ENCODE data around the gene FABP1. TPM values are rescaled to one million over a fixed set of nuclear protein-coding genes. Genes with fewer than 3 reads are reported as not detected.

The FABP1 gene
- total RNA-seq, 4 donors from 2014 or later = not detected

DNA sequence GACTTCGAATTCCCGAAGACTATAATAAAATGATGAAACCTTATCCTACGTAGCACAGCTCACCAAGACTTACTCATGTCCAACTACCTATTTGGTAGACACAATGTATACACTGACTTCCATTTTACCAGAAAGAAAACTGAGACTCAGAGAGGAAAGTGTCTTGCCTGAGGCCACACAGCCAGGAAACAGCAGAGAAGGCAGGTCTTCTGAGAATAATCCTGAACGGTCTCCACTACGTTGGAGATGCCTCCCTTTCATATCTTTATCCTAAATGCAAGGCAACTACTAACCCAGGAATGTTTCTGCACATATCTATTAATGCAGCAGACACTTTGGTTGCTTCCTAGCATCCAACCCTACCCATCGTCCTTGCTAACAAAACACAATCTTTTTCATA lies 11.9 kb upstream of the FABP1 start:
- WGBS, 2 donors = 77 to 78% methylated on average over 6 of the region's 6 CpGs
- Histone ChIP-seq H3K4me1 (no peaks in the 10 kb centered on the region), H3K9me3 (peaks cover 0 to 8% (median 0%) of the 10 kb centered on the region in 3 donors), H3K36me3 (no peaks in the 10 kb centered on the region), H3K27ac (no peak overlapping the region), H3K4me3 (no peak overlapping the region), H3K27me3 (peaks cover 0 to 18% (median 0%) of the 10 kb centered on the region in 4 donors)
- intact Hi-C loops (cut with DNase I) = no loop called here
- no peak for TF ChIP-seq POLR2A (IDR thresholded peaks at IDR 0.05)
- TF ChIP-seq, protein P1, sequence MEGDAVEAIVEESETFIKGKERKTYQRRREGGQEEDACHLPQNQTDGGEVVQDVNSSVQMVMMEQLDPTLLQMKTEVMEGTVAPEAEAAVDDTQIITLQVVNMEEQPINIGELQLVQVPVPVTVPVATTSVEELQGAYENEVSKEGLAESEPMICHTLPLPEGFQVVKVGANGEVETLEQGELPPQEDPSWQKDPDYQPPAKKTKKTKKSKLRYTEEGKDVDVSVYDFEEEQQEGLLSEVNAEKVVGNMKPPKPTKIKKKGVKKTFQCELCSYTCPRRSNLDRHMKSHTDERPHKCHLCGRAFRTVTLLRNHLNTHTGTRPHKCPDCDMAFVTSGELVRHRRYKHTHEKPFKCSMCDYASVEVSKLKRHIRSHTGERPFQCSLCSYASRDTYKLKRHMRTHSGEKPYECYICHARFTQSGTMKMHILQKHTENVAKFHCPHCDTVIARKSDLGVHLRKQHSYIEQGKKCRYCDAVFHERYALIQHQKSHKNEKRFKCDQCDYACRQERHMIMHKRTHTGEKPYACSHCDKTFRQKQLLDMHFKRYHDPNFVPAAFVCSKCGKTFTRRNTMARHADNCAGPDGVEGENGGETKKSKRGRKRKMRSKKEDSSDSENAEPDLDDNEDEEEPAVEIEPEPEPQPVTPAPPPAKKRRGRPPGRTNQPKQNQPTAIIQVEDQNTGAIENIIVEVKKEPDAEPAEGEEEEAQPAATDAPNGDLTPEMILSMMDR (IDR thresholded peaks at IDR 0.05) = no peak
- no peak for DNase-seq

DNA sequence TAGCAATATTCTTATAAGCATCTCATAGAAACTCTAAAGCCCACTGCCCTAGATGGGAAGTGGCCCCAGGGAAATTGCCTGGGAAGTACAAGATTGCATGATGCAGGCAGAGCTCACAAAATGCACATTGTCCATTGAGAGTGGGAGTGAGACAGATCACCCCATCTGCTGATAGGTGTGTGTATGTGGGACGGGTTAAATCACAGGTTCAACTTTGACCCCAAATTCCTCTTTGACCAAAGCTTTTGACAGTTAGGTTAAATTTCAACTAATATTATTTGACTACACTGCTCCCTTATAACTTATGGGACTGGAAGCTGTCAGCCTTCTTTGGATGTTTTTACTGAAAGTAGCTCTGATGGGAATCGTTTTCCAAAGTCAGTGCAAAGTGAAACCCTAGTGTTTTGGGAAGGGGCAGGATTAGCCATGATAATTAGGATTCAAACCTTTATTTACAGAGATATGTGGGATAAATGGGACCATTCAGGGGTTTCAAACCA lies 11.4 kb upstream of the FABP1 start:
- Histone ChIP-seq H3K27me3 (peaks cover 0 to 18% (median 0%) of the 10 kb centered on the region in 4 donors), H3K9me3 (peaks cover 0 to 8% (median 0%) of the 10 kb centered on the region in 3 donors), H3K4me3 (no peak overlapping the region), H3K27ac (no peak overlapping the region), H3K4me1 (no peaks in the 10 kb centered on the region), H3K36me3 (no peaks in the 10 kb centered on the region)
- intact Hi-C loops (cut with DNase I) = no loop called here
- TF ChIP-seq, protein P1 (IDR thresholded peaks at IDR 0.05) = no peak
- TF ChIP-seq POLR2A (IDR thresholded peaks at IDR 0.05) = no peak
- DNase-seq = no peak
- 37 to 65% methylated on average over 2 of the region's 2 CpGs for WGBS, 2 donors

DNA sequence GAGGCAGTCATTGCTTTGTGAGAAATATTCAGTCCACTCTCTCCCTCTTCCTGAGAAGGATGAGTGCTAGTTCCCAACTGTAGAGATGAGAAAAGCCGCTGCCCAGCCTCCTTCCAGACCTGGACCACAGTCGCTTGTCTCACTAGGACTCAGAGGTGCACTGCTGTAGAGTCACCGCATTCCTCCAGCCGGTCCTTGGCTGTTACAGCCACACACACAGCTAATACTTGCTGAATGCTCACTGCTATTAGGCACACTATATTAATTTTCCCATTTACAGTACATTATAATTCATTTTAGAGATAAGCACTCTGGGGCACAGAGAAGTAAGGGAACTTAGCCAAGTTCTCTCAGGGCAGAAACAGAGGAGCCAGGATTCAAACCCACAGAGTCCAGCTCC lies 10.0 kb upstream of the FABP1 start:
- Histone ChIP-seq H3K27ac (no peak overlapping the region), H3K4me3 (no peak overlapping the region), H3K36me3 (no peaks in the 10 kb centered on the region), H3K4me1 (no peaks in the 10 kb centered on the region), H3K27me3 (peaks cover 0 to 18% (median 0%) of the 10 kb centered on the region in 4 donors), H3K9me3 (peaks cover 0 to 8% (median 0%) of the 10 kb centered on the region in 3 donors)
- no peak for TF ChIP-seq POLR2A (IDR thresholded peaks at IDR 0.05)
- TF ChIP-seq, protein P1 (IDR thresholded peaks at IDR 0.05) = no peak
- no peak for DNase-seq
- intact Hi-C loops (cut with DNase I) = no loop called here
- WGBS, 2 donors = 82 to 86% methylated on average over 4 of the region's 4 CpGs

DNA sequence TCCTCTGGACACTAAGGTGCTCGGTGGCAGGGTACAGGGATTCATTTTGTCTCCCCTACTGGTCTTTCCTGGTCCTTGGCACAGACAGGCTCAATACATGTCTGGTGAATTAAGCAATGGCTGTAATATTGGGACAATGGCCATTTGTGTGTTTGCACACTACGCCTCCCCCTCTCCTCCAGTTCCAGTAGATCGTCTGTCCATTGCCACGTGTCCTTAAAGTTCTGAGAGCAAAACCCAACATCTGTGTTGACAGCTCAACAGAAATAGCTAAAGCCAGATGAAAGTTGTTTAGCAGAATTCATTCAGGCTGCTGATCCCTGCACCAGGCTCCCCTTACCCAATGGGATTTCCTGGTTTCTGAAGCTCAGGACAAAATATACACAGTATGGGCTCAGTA lies 9.0 kb upstream of the FABP1 start:
- TF ChIP-seq, protein P1 (IDR thresholded peaks at IDR 0.05) = no peak
- no peak for TF ChIP-seq POLR2A (IDR thresholded peaks at IDR 0.05)
- Histone ChIP-seq H3K36me3 (no peaks in the 10 kb centered on the region), H3K4me1 (no peaks in the 10 kb centered on the region), H3K27ac (no peak overlapping the region), H3K9me3 (peaks cover 0 to 3% (median 0%) of the 10 kb centered on the region in 3 donors), H3K27me3 (peaks cover 0 to 18% (median 0%) of the 10 kb centered on the region in 4 donors), H3K4me3 (no peak overlapping the region)
- DNase-seq = no peak
- intact Hi-C loops (cut with DNase I) = no loop called here
- WGBS, 2 donors = 64 to 68% methylated on average over 4 of the region's 4 CpGs

DNA sequence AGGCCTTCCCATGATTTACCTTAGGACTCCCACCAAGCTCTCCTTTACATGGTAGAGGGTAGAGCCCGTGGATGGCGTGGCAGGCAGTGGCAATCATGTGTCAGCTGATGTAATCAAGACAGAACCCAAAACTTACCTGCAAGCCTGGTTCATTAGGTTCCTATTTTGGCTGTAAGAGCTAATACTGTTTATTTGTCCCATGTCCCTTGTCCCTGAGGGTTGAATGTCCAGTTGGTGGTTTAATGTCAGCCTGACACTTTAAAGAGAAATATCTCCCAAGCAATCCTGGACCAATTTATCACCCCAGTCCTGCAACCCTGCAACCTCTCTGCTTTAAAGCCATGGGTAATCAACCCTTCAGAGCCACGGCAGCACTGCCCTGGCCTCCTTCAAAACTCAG lies 6.0 kb upstream of the FABP1 start:
- TF ChIP-seq, protein P1 (IDR thresholded peaks at IDR 0.05) = no peak
- no peak for TF ChIP-seq POLR2A (IDR thresholded peaks at IDR 0.05)
- H3K27me3 ChIP-seq = peaks cover 0 to 18% (median 0%) of the 10 kb centered on the region in 4 donors
- WGBS, 2 donors = 62 to 70% methylated on average over 3 of the region's 3 CpGs

More for the DNA sequence above, 6.0 kb upstream of the FABP1 start:
- Histone ChIP-seq H3K27ac (no peak overlapping the region), H3K9me3 (no peaks in the 10 kb centered on the region), H3K36me3 (no peaks in the 10 kb centered on the region), H3K4me3 (no peak overlapping the region), H3K4me1 (no peaks in the 10 kb centered on the region)
- DNase-seq = no peak
- intact Hi-C loops (cut with DNase I) = no loop called here
